ENCODE data around the gene TSKU. TPM values are rescaled to one million over a fixed set of nuclear protein-coding genes. Genes with fewer than 3 reads are reported as not detected.

Gene TSKU
- total RNA-seq, 4 donors from 2014 or later: 32.0 to 80.7 (median 63.4) TPM

DNA sequence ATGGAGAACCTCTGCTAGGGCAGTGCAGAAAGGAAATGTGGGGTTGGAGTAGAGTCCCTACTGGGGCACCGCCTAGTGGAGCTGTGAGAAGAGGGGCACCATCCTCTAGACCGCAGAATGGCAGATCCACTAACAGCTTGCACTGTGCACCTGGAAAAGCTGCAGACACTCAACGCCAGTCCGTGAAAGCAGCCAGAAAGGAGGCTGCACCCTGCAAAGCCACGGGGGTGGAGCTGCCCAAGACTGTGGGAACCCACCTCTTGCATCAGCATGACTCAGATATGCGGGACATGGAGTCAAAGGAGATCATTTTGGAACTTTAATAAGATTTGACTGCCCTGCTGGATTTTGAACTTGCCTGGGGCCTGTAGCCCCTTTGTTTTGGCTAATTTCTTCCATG lies 8.7 kb downstream of the TSKU start:
- peaks cover 13 to 53% (median 47%) of the 10 kb centered on the region in 4 donors for H3K4me1 ChIP-seq
- DNase-seq: no peak
- no peaks in the 10 kb centered on the region for H3K27me3 ChIP-seq
- H3K27ac ChIP-seq: no peak overlapping the region
- no peaks in the 10 kb centered on the region for H3K9me3 ChIP-seq
- in situ Hi-C loops (cut with MboI; ENCODE audit: low pct_ligation_motif_present in 1 of 4, low pct_unique_long_range_greater_than_20kb in 1 of 4, low sequenced_read_pairs in 3 of 4): no loop called here
- 79% methylated on average over 4 of the region's 6 CpGs; no CpG with 5 or more reads in 1 of the 2 donors for WGBS, 2 donors (ENCODE audit: low coverage in 1 of 2)
- H3K4me3 ChIP-seq: no peak overlapping the region
- intact Hi-C loops (cut with DNase I; ENCODE audit: low total_unique reads): no loop called here
- TF ChIP-seq POLR2A (IDR thresholded peaks at IDR 0.05): no peak
- no peak for TF ChIP-seq POLR2AphosphoS5 (IDR thresholded peaks at IDR 0.05)
- TF ChIP-seq, protein P1, sequence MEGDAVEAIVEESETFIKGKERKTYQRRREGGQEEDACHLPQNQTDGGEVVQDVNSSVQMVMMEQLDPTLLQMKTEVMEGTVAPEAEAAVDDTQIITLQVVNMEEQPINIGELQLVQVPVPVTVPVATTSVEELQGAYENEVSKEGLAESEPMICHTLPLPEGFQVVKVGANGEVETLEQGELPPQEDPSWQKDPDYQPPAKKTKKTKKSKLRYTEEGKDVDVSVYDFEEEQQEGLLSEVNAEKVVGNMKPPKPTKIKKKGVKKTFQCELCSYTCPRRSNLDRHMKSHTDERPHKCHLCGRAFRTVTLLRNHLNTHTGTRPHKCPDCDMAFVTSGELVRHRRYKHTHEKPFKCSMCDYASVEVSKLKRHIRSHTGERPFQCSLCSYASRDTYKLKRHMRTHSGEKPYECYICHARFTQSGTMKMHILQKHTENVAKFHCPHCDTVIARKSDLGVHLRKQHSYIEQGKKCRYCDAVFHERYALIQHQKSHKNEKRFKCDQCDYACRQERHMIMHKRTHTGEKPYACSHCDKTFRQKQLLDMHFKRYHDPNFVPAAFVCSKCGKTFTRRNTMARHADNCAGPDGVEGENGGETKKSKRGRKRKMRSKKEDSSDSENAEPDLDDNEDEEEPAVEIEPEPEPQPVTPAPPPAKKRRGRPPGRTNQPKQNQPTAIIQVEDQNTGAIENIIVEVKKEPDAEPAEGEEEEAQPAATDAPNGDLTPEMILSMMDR (IDR thresholded peaks at IDR 0.05): no peak
- no peak for TF ChIP-seq EP300 (IDR thresholded peaks at IDR 0.05; ENCODE audit: low read depth)
- no peaks in the 10 kb centered on the region for H3K36me3 ChIP-seq

DNA sequence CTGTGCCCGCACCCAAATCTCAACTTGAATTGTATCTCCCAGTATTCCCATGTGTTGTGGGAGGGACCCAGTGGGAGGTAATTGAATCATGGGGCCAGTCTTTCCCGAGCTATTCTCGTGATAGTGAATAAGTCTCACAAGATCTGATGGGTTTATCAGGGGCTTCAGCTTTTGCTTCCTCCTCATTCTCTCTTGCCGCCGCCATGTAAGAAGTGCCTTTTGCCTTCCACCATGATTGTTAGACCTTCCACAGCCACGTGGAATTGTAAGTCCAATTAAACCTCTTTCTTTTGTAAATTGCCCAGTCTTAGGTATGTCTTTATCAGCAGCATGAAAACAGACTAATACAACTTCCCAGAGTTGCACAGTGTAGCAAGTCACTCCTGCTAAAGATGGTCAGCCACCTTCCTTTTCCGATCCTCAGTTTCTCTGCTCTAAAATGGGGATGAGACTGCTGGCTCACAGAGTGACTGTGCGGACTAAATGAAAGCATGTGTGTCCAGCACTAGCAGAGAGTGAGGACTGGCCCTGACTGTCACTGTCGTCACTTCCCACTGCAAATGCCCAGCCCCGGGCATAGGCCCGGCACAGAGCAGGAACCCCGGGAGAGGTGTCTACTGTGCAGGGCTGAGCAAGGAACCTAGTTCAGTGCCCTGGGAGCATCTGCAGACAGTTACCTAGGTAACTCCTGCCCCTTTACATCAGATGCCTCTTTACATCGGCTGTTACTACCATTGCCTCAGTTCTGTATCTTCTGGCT lies 9.5 kb downstream of the TSKU start:
- intact Hi-C loops (cut with DNase I; ENCODE audit: low total_unique reads): no loop called here
- in situ Hi-C loops (cut with MboI; ENCODE audit: low pct_ligation_motif_present in 1 of 4, low pct_unique_long_range_greater_than_20kb in 1 of 4, low sequenced_read_pairs in 3 of 4): no loop called here
- Histone ChIP-seq H3K27ac (no peak overlapping the region), H3K9me3 (no peaks in the 10 kb centered on the region), H3K4me3 (no peak overlapping the region), H3K27me3 (no peaks in the 10 kb centered on the region), H3K36me3 (no peaks in the 10 kb centered on the region), H3K4me1 (peaks cover 13 to 47% (median 45%) of the 10 kb centered on the region in 4 donors)
- TF ChIP-seq, protein P1 (IDR thresholded peaks at IDR 0.05): no peak
- 88 to 92% methylated on average over 6 to 13 of the region's 13 CpGs for WGBS, 2 donors (ENCODE audit: low coverage in 1 of 2)
- no peak for DNase-seq

DNA sequence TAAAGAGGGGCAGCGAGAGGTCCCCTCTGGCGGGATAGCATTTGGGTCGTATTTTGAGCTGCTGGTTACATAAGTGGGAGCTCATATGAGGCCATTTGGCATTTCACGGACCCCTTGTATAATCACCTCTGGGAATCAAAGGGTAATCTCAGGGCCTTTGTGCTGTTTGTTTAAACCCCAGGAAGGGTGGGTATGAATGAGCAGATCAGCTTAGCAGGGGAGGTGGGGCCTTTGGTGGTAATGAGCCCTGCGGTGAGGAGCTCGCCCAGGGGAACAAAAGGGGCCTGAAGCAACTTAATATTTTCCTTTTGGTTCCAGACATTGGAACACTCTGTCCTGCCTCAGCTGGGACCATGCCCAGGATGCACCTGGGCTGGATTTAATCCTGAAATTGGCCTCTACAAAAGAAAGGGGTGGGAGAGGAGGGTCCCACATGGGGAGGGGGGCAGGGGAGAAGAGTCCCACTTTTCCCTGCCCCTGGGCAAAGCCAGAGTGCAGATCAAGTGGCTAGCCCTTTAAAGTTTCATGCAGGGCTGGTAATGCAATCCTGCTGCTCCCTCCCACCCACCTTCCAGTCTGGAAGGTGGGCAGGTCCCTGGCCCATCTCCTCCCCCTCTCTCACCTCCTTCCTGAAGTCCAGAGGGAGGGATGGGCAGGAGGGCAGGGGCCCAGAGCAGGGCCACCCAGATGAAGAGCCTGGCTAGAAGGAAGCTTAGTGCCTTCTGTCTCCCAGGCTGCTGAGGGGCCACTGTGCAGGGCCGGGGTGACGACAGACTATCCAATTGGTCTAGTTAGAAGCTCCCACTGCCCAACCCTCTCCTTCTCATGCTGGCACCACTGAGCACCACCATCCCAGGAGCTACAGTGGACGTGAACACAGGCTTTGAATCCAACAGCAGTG lies 10.5 kb downstream of the TSKU start:
- intact Hi-C loops (cut with DNase I; ENCODE audit: low total_unique reads): no loop called here
- DNase-seq: no peak

More for the DNA sequence above, 10.5 kb downstream of the TSKU start:
- no peaks in the 10 kb centered on the region for H3K36me3 ChIP-seq
- H3K9me3 ChIP-seq: no peaks in the 10 kb centered on the region
- TF ChIP-seq POLR2AphosphoS5 (IDR thresholded peaks at IDR 0.05): no peak
- TF ChIP-seq, protein P1 (IDR thresholded peaks at IDR 0.05): no peak
- TF ChIP-seq EP300 (IDR thresholded peaks at IDR 0.05; ENCODE audit: low read depth): no peak
- no peak for TF ChIP-seq POLR2A (IDR thresholded peaks at IDR 0.05)
- in situ Hi-C loops (cut with MboI; ENCODE audit: low pct_ligation_motif_present in 1 of 4, low pct_unique_long_range_greater_than_20kb in 1 of 4, low sequenced_read_pairs in 3 of 4): no loop called here
- H3K4me1 ChIP-seq: peaks cover 14 to 38% (median 37%) of the 10 kb centered on the region in 4 donors
- WGBS, 2 donors (ENCODE audit: low coverage in 1 of 2): 74% methylated on average over 9 of the region's 9 CpGs; no CpG with 5 or more reads in 1 of the 2 donors
- H3K4me3 ChIP-seq: no peak overlapping the region
- H3K27ac ChIP-seq: no peak overlapping the region
- H3K27me3 ChIP-seq: no peaks in the 10 kb centered on the region

Data from transverse colon (tissue), 4 donors.